KBM-7 (cell line): ENCODE results near the gene HSD3B1.

Experiments used
- DNase-seq: peaks from one replicate; pipeline ENCODE4 v3.0.0-alpha.2; 2015
- in situ Hi-C: fragments of 300-500 bp; cut with MboI; formaldehyde crosslinking; loops from 2 replicates; pipeline ENCODE4 v1.14.3; 2020; ENCODE audit warnings: low sequenced_read_pairs, low pct_unique_long_range_greater_than_20kb, mixed read lengths

The HSD3B1 gene

DNA sequence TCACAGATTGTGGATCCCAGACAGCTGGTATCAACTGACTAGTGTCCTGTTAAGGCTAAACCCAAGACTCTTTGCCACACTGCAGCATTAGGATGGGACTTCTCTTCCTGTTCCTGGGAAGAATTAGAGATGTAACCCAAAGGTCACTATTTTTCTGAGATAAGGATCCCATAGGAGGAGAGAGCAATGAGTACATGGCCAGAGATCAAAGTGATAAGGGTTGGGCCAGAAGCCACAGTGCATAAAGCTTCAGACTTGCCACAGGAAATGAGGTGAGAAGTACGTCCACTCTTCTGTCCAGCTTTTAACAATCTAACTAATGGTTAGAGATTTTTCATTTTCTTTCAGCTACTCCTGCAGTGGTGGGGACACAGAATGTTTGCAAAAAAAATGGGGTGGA, at the start of gene HSD3B1:
HSD3B1 (plus strand) TSS at position 270 of the 400 bp plus-strand sequence. CDS start 267 bp downstream, outside the sequence.
- in situ Hi-C loops: no loop called here
- no peak for DNase-seq

GRCh38 chr1:119462964-119463363, 44.0 kb upstream of the HSD3B1 start:
- no peak for DNase-seq
- in situ Hi-C loops: no loop called here

- in situ Hi-C loops: no loop called here
Measured at GRCh38 chr1:119463569-119463968, 43.4 kb upstream of the HSD3B1 start.

GRCh38 chr1:119466445-119466844, 40.6 kb upstream of the HSD3B1 start:
- no peak for DNase-seq
- in situ Hi-C loops: no loop called here

More at GRCh38 chr1:119463569-119463968, 43.4 kb upstream of the HSD3B1 start:
- DNase-seq: no peak

DNA sequence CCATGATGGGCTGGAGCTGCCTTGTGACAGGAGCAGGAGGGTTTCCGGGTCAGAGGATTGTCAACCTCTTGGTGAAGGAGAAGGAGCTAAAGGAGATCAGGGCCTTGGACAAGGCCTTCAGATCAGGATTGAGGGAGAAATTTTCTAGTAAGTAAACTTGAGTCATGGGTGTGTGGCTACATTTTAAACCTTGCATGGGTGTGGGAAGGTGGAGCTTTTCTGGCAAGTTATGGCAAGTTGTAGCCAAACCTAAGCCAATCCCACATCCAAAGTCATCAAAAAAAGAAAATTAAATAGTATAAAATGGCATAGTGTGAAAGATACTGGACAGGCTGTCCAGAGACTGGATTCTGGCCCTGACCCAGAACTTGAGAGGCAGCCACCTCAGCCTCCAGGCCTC, 39.8 kb upstream of the HSD3B1 start:
- in situ Hi-C loops: no loop called here
- no peak for DNase-seq

GRCh38 chr1:119467857-119468668, 38.9 kb upstream of the HSD3B1 start:
- in situ Hi-C loops: no loop called here
- no peak for DNase-seq

- no peak for DNase-seq
- in situ Hi-C loops: no loop called here
Measured at GRCh38 chr1:119469741-119470140, 37.3 kb upstream of the HSD3B1 start.

DNA sequence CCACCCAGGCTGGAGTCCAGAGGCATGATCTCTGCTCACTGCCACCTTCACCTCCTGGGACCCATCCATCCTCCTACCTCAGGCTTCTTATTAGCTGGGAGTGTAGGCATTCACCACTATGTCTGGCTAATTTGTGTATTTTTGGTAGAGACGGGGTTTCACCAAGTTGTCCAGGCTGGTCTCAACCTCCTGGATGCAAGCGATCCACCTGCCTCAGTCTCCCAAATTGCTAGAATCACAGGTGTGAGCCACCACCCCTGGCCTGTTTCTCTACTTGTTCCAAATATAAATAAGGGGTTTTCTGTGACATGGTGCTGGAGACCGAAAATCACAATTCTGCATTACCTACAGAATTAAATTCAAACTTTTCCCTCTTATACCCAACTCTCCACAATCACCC, 36.6 kb upstream of the HSD3B1 start:
- no peak for DNase-seq
- in situ Hi-C loops: no loop called here

DNA sequence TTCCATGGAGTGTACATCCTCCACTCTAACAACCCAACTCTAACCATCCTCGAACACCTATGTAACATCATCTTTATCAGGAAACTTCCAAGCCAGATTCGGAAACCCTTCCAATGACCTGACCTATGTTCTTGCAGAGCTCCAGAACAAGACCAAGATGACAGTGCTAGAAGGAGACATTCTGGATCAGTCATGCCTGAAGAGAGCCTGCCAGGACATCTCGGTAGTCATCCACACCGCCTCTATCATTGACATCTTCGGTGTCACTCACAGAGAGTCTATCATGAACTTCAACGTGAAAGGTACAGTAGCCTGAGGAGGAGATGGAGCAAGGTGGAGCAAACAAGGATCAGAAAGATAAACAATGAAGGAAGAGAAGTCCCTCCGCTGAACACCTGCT, 36.1 kb upstream of the HSD3B1 start:
- in situ Hi-C loops: no loop called here
- no peak for DNase-seq

DNA sequence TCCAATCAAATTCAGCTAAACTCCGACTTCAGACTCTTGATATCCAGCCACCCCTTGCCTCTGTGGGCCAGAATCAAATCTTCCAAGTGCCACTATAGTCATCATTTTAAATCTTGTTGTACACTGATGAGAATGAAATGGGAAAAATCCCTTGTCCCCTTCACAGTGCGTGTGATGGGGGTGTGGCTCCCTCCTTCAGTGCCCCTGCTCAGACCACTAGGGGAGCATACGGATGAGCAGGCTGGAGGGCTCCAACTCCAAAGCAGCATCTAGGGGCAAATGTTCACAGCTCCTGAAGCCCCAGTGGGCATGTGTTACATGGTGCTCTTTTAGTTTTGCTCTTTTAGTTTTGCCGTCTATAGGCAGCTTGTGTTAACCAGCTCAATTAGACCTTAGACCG, 35.4 kb upstream of the HSD3B1 start:
- DNase-seq: no peak
- in situ Hi-C loops: no loop called here

DNA sequence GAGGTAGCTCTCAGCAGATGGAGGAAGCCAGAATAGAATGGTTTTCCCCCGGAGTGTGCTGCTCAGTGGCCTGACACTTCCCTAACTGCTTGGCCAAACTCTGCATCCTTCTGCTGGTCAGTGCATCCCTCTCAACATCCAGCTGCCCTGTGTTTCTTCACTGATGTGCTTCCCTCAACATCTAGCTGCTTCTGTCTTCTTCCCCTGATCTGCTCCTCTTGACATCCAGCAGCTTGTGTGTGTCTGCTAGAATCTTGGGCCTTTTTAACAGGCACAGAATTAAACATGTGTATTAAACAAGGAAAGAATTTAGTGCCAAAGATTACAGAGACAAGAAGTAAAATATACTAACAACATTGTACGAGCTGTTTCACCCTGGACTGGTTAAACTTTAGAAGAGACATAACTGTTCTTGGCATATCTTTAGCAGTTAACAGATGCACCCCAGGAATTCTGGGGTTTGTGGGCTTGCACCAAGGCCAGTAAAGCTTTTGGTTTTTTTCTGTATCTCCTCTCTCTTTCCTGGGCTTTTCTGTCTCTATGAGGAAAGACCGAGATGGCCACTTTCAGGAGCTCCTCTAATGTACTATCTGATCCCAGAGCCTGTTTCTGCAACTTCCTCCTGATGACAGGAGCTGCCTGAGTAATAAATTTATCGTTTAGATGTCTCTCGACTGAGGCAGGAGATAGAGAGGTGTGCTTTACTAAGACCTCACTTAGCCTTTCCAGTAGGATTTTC, 34.8 kb upstream of the HSD3B1 start:
- DNase-seq: no peak
- in situ Hi-C loops: no loop called here

DNA sequence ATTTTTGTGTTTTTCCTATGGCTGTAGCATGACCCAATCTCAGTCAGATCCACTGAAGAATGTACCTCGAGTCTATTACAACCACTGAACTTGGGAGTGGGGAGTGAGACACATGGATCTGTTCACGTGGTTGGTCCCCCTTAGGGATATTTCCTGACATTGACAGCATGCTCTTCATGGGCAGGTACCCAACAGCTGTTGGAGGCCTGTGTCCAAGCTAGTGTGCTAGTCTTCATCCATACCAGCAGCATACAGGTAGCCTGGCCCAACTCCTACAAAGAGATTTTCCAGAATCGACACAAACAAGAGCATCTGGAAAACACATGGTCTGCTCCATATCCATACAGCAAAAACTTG, 34.2 kb upstream of the HSD3B1 start:
- no peak for DNase-seq
- in situ Hi-C loops: no loop called here

- peak; percentile 64 for DNase-seq
- in situ Hi-C loops: no loop called here
Measured at GRCh38 chr1:119475866-119476439, 31.1 kb upstream of the HSD3B1 start.

DNA sequence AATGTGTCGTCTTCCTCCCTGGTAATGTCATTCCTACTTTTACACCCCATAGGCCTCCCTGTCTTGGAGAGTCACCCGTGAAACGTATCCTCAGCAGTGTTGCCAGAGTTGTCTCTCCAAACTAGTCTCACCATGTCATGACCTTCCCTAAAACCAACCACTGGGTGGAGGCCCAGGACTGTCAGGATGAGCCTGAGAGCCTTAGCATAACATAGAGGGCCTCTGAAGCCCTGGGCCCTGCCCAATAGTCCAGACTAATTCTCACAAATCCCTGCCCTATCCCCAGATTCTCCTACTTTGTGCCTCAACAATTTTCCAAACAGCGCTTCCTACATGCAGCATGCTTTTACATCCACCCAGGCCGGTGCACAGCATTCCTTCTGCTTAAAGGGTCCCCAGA, 29.3 kb upstream of the HSD3B1 start:
- in situ Hi-C loops: no loop called here
- no peak for DNase-seq

DNA sequence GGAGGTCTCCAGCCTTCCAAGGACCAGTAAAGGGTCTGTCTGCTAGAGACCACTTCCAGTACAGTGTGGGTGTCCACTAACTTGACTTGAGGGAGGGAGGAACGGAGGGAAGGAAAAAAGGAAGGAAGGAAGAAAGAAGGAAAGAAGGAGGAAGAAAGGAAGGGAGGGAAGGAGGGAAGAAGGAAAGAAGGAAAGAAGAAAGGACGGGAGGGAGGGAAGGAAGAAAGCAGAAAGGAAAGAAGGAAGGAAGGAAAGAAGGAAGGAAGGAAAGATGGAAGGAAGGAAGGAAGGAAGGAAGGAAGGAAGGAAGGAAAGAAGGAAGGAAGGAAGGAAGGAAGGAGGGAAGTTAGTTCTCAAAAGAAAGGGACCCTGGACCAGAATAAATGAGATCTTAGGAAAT, 26.8 kb upstream of the HSD3B1 start:
- in situ Hi-C loops: no loop called here
- DNase-seq: no peak

GRCh38 chr1:119481951-119482350, 25.1 kb upstream of the HSD3B1 start:
- in situ Hi-C loops: no loop called here
- no peak for DNase-seq

DNA sequence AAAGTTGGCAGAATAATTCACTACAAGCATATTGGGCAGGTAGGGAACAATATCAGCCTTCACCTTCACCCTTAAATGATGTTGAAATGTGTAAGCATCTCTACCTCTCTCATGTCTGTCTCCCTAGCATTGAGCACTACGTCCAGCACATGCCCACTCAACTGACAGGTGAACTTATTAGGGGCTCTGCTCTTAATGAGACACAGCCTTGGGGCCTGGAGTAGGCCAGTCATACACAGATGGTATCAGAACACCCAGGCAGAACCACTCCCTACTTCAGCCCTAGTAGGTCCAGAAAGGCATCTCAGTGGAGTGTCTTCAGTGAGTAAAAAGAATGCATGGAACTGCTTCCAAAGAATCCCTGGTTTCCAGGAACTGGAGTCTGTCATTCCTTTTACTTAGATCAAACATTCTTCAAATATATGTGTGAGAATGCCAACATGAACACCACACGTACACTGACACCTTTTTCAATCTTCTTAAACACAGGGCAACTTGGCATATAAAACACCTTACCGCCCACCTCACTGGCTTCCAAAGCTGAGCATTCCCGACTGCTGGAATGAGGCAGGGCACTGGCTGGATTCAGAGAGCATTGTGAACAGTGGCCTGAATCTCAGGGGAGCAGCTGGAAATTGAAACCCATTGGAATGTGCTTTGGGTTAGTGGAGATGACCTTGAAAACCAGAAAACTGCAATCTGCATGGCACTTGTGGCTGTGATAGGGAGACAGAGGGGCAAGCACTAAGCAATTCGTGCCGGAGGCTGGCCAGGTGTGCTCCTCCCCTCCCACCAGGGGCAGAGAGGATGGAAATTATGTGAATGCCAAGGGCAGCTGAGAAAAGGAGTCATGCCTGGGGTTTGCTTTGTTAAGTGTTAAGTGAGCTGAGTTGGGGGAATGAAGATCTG, 24.2 kb upstream of the HSD3B1 start:
- DNase-seq: no peak
- in situ Hi-C loops: no loop called here

DNA sequence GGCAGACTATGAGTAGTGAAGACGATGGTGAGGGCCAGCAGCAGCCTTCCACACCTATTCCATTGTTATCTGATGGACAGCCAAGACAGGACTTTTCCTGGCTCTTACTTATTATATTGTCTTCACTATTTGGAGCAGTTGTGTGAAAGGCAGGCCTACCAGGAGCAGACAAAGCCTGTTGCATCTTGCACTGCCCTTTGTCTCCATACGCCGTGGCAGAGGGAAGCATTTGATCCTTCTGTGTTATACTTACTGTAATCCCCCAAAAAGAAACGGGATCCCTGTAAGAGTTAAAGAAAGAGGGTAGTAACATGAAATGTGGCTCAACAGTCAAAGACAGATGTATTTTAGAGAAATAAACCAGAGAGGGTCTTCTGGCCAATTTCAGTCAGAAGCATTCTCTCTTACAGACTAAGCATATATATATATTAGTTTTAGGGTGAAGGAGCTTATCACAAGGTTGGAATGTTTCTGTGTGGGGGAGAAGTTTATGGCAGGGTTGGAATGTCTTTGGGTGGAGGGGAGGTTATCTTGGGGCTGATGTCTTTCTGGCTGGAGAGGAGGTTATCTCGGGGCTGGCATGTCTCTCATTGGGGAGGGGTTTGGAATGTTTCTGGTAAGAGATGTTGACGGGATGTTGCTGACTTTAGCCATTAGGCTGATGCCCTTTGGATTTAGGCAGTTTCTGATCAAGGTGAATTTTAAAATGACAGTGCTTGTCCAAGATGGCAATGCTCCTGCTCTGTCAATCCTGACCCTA, 23.4 kb upstream of the HSD3B1 start:
- no peak for DNase-seq
- in situ Hi-C loops: no loop called here

- DNase-seq: no peak
- in situ Hi-C loops: no loop called here
Measured at GRCh38 chr1:119485201-119485600, 21.8 kb upstream of the HSD3B1 start.
